HEK293 (cell line): ENCODE data around the gene CDK19.

Source experiments
- CTCF ChIA-PET: fragments of 350-600 bp; formaldehyde crosslinking; extraction: SDS; loops from one replicate; lab custom pipeline; 2021; ENCODE audit warnings: antibody characterized with exemption; lab: Yijun Ruan, JAX
- POLR2A ChIA-PET: fragments of 300-600 bp; formaldehyde crosslinking; extraction: SDS; loops from one replicate; lab custom pipeline; 2020; ENCODE audit warnings: antibody characterized with exemption, inconsistent platforms; lab: Yijun Ruan, JAX
- H3K27ac ChIP-seq: fragments of 200-500 bp; sonication (Bioruptor generic); 2 replicates; pipeline ENCODE4 v1.5.1; 2014; ENCODE audit warnings: low read depth, low read length, control low read depth, inconsistent platforms; ENCODE audit errors: extremely low read depth
- H3K36me3 ChIP-seq, 2 experiments: fragments of 200-500 bp in 1 of 2; sonication (Bioruptor generic) in 1 of 2; 1 replicate in 1 of 2; 2 replicates in 1 of 2; pipeline ENCODE4 v1.5.1; 2014 to 2017; ENCODE audit warnings: inconsistent platforms in 2 of 2, low read length in 2 of 2; ENCODE audit not compliant: control insufficient read depth in 2 of 2, insufficient read depth in 1 of 2
- H3K4me1 ChIP-seq: fragments of 200-500 bp; sonication (Bioruptor generic); 2 replicates; pipeline ENCODE4 v1.5.1; 2014; ENCODE audit warnings: mild to moderate bottlenecking, low read length, inconsistent platforms; ENCODE audit not compliant: control insufficient read depth, insufficient read depth
- H3K4me3 ChIP-seq: 2 replicates; pipeline ENCODE4 v1.5.1; 2011; ENCODE audit warnings: low read depth, mild to moderate bottlenecking, control low read depth, low read length, moderate library complexity
- H3K9me3 ChIP-seq: fragments of 200-500 bp; sonication (Bioruptor generic); 2 replicates; pipeline ENCODE4 v1.5.1; 2014; ENCODE audit warnings: low read depth, low read length, inconsistent platforms; ENCODE audit not compliant: control insufficient read depth, insufficient read depth
- GFI1B ChIP-seq: fragments of 450-650 bp; formaldehyde crosslinking; IDR thresholded peaks from 2 replicates; pipeline ENCODE4 v1.5.1; 2016; ENCODE audit warnings: missing biosample characterization, missing genetic modification characterization
- GLI2 ChIP-seq: fragments of 450-650 bp; formaldehyde crosslinking; IDR thresholded peaks from 2 replicates; pipeline ENCODE4; 2017; ENCODE audit warnings: missing biosample characterization, missing genetic modification characterization, low read depth, borderline replicate concordance
- GLIS2 ChIP-seq: fragments of 450-650 bp; formaldehyde crosslinking; IDR thresholded peaks from 2 replicates; pipeline ENCODE4 v1.5.1; 2016; ENCODE audit warnings: missing biosample characterization, missing genetic modification characterization
- KLF8 ChIP-seq: fragments of 450-650 bp; formaldehyde crosslinking; IDR thresholded peaks from 2 replicates; pipeline ENCODE4 v1.5.1; 2016; ENCODE audit warnings: missing biosample characterization, missing genetic modification characterization
- PRDM1 ChIP-seq: fragments of 450-650 bp; formaldehyde crosslinking; IDR thresholded peaks from 2 replicates; pipeline ENCODE4; 2016; ENCODE audit warnings: missing biosample characterization, missing genetic modification characterization
- TCF7L2 ChIP-seq: IDR thresholded peaks from 2 replicates; pipeline ENCODE4 v1.6.1; 2011; ENCODE audit warnings: low read depth, mild to moderate bottlenecking, inconsistent platforms, low read length, moderate library complexity, borderline replicate concordance
- ZBTB17 ChIP-seq: fragments of 450-650 bp; formaldehyde crosslinking; IDR thresholded peaks from 2 replicates; pipeline ENCODE4 v1.5.1; 2016; ENCODE audit warnings: missing biosample characterization, missing genetic modification characterization
- ZBTB20 ChIP-seq: fragments of 450-650 bp; formaldehyde crosslinking; IDR thresholded peaks from 2 replicates; pipeline ENCODE4 v1.5.1; 2016; ENCODE audit warnings: missing biosample characterization, missing genetic modification characterization
- ZNF121 ChIP-seq: fragments of 450-650 bp; formaldehyde crosslinking; IDR thresholded peaks from 2 replicates; pipeline ENCODE4 v1.5.1; 2016; ENCODE audit warnings: missing biosample characterization, missing genetic modification characterization
- ZNF140 ChIP-seq: fragments of 450-650 bp; formaldehyde crosslinking; IDR thresholded peaks from 2 replicates; pipeline ENCODE4 v1.5.1; 2016; ENCODE audit warnings: missing biosample characterization, missing genetic modification characterization
- ZNF2 ChIP-seq: fragments of 450-650 bp; formaldehyde crosslinking; IDR thresholded peaks from 2 replicates; pipeline ENCODE4 v1.5.1; 2016; ENCODE audit warnings: missing biosample characterization, missing genetic modification characterization
- ZNF311 ChIP-seq: fragments of 450-650 bp; formaldehyde crosslinking; IDR thresholded peaks from 2 replicates; pipeline ENCODE4 v1.5.1; 2017; ENCODE audit warnings: missing biosample characterization, missing genetic modification characterization, borderline replicate concordance
- ZNF335 ChIP-seq: fragments of 450-650 bp; formaldehyde crosslinking; conservative IDR thresholded peaks from 2 replicates; pipeline ENCODE4 v1.5.1; 2016; ENCODE audit warnings: missing biosample characterization, missing genetic modification characterization
- ZNF366 ChIP-seq: fragments of 450-650 bp; formaldehyde crosslinking; conservative IDR thresholded peaks from 2 replicates; pipeline ENCODE4 v1.5.1; 2016; ENCODE audit warnings: missing biosample characterization, missing genetic modification characterization
- ZNF548 ChIP-seq: fragments of 450-650 bp; formaldehyde crosslinking; IDR thresholded peaks from 2 replicates; pipeline ENCODE4 v1.5.1; 2016; ENCODE audit warnings: missing biosample characterization, missing genetic modification characterization
- ZNF600 ChIP-seq: fragments of 450-650 bp; formaldehyde crosslinking; IDR thresholded peaks from 2 replicates; pipeline ENCODE4 v1.5.1; 2016; ENCODE audit warnings: missing biosample characterization, missing genetic modification characterization
- ZNF777 ChIP-seq: fragments of 450-650 bp; formaldehyde crosslinking; IDR thresholded peaks from 2 replicates; pipeline ENCODE4 v1.5.1; 2017; ENCODE audit warnings: missing biosample characterization, missing genetic modification characterization, borderline replicate concordance
- ZNF791 ChIP-seq: fragments of 450-650 bp; formaldehyde crosslinking; IDR thresholded peaks from 2 replicates; pipeline ENCODE4 v1.5.1; 2016; ENCODE audit warnings: missing biosample characterization, missing genetic modification characterization
- ZNF843 ChIP-seq: fragments of 450-650 bp; formaldehyde crosslinking; IDR thresholded peaks from 2 replicates; pipeline ENCODE4 v1.5.1; 2016; ENCODE audit warnings: missing biosample characterization, missing genetic modification characterization
- ZXDB ChIP-seq: fragments of 450-650 bp; formaldehyde crosslinking; IDR thresholded peaks from 2 replicates; pipeline ENCODE4 v1.5.1; 2016; ENCODE audit warnings: missing biosample characterization, missing genetic modification characterization
- TF ChIP-seq, protein P1 (sequence below): fragments of 450-650 bp; formaldehyde crosslinking; IDR thresholded peaks from 2 replicates; pipeline ENCODE4 v1.5.1; 2016; ENCODE audit warnings: missing biosample characterization, missing genetic modification characterization
- TF ChIP-seq, protein P2 (sequence below): fragments of 450-650 bp; formaldehyde crosslinking; IDR thresholded peaks from 2 replicates; pipeline ENCODE4 v1.5.1; 2016; ENCODE audit warnings: missing biosample characterization, missing genetic modification characterization
- TF ChIP-seq, protein P3 (sequence below): fragments of 450-650 bp; formaldehyde crosslinking; IDR thresholded peaks from 2 replicates; pipeline ENCODE4 v1.5.1; 2016; ENCODE audit warnings: missing biosample characterization, missing genetic modification characterization

The CDK19 gene

DNA sequence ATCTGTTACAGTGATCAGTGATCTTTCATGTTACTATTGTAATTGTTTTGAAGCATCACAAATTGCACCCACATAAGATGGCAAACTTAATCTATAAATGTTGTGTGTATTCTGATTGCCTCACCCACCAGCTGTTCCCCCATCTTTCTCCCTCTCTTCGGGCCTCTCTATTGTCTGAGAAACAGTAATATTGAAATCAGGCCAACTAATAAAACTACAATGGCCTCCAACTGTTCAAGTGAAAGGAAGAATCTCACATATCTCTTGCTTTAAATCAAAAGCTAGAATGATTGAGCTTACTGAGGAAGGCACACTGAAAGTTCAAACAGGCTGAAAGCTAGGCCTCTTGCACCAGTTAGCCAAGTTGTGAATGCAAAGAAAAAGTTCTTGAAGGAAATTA, 141.2 kb downstream of the CDK19 start (continued):
- no peak for TF ChIP-seq GFI1B (tag by site-specific recombination)
- TF ChIP-seq ZNF843 (tag by site-specific recombination) = no peak

DNA sequence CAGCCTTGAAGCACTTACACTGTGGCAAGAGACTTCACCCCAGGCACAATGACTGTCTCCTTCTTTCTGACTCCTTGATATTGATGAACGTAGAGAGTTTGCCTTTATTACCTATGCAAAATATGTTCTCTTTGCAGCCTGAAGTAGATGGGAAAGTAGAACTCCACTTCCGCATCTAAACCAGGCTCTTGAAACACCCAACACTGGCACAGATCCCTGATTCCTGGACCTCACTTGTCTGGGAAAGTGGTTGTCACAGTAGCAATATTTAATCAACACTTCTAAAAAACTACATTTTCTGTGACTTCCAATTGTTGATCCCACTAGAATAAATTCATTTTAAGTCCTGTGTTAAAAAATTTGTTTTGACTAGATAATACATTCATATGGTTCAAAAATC, 143.1 kb downstream of the CDK19 start:
- no peak overlapping the region for H3K4me3 ChIP-seq
- peaks cover 5% of the 10 kb centered on the region; the same call in 1 of the 2 replicates for H3K4me1 ChIP-seq
- ChIA-PET CTCF (interaction anchor here (2.3 kb wide), 1 partner anchor 10 kb away, joined by 21 read pairs; no protein-coding TSS in a partner anchor), POLR2A (no interaction called here)
- H3K27ac ChIP-seq = no peak overlapping the region
- H3K36me3 ChIP-seq = no peaks in the 10 kb centered on the region; a peak in 1 of 3 replicates
- no peaks in the 10 kb centered on the region for H3K9me3 ChIP-seq
- no peak for TF ChIP-seq ZXDB (tag by site-specific recombination)
- TF ChIP-seq, protein P1, sequence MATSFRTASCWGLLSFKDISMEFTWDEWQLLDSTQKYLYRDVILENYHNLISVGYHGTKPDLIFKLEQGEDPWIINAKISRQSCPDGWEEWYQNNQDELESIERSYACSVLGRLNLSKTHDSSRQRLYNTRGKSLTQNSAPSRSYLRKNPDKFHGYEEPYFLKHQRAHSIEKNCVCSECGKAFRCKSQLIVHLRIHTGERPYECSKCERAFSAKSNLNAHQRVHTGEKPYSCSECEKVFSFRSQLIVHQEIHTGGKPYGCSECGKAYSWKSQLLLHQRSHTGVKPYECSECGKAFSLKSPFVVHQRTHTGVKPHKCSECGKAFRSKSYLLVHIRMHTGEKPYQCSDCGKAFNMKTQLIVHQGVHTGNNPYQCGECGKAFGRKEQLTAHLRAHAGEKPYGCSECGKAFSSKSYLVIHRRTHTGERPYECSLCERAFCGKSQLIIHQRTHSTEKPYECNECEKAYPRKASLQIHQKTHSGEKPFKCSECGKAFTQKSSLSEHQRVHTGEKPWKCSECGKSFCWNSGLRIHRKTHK (tag by site-specific recombination) = no peak
- no peak for TF ChIP-seq ZNF777 (tag by site-specific recombination)
- TF ChIP-seq ZNF335 = no peak
- TF ChIP-seq ZNF791 (tag by site-specific recombination) = no peak
- TF ChIP-seq GFI1B (tag by site-specific recombination) = no peak
- no peak for TF ChIP-seq GLI2
- no peak for TF ChIP-seq TCF7L2
- no peak for TF ChIP-seq ZNF600 (tag by site-specific recombination)
- TF ChIP-seq ZNF2 (tag by site-specific recombination) = no peak
- TF ChIP-seq, protein P2, sequence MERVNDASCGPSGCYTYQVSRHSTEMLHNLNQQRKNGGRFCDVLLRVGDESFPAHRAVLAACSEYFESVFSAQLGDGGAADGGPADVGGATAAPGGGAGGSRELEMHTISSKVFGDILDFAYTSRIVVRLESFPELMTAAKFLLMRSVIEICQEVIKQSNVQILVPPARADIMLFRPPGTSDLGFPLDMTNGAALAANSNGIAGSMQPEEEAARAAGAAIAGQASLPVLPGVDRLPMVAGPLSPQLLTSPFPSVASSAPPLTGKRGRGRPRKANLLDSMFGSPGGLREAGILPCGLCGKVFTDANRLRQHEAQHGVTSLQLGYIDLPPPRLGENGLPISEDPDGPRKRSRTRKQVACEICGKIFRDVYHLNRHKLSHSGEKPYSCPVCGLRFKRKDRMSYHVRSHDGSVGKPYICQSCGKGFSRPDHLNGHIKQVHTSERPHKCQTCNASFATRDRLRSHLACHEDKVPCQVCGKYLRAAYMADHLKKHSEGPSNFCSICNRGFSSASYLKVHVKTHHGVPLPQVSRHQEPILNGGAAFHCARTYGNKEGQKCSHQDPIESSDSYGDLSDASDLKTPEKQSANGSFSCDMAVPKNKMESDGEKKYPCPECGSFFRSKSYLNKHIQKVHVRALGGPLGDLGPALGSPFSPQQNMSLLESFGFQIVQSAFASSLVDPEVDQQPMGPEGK = no peak
- no peak for TF ChIP-seq ZNF121 (tag by site-specific recombination)
- no peak for TF ChIP-seq ZNF366 (tag by site-specific recombination)
- no peak for TF ChIP-seq PRDM1 (tag by site-specific recombination)
- TF ChIP-seq ZNF311 (tag by site-specific recombination) = no peak
- no peak for TF ChIP-seq KLF8

DNA sequence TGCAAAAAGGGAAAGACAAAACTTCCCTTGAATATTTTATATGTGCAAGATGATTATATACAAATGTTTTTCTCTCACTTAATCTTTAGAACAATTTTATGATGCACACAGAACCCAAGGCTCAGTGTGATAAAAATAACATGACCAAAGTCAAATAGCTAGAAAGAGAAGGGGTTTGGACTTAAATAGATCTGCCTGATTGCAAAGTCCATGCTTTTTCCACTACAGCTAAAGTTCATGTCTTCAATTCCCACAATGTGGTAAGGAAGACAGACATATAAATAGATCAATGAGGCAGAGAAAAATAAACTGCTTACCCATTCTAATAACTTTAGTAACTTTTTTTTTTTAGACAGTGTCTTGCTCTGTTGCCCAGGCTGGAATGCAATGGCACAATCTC, 143.8 kb downstream of the CDK19 start:
- ChIA-PET POLR2A (no interaction called here), CTCF (interaction anchor here (0.6 to 2.3 kb wide), 4 partner anchors 8 to 249 kb away, joined by 3 to 21 read pairs (median 4); no protein-coding TSS in a partner anchor)

DNA sequence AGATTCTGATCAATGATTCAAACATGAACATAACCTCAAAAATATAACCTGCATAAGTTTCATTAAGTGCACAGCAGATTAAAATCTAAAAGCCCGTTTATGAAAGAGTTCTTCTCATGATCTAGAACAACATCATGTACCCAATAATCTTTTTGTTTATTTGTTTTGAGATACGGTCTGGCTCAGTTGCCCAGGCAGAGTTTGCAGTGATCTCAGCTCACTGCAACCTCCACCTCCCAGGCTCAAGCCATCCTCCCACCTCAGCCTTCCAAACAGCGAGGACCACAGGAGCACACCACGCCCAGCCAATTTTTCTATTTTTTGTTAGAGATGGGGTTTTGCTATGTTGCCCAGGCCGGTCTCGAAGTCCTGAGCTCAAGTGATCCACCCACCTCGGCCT, 149.7 kb downstream of the CDK19 start:
- Histone ChIP-seq H3K4me3 (no peak overlapping the region), H3K9me3 (no peaks in the 10 kb centered on the region), H3K36me3 (no peaks in the 10 kb centered on the region; a peak in 1 of 3 replicates), H3K4me1 (no peaks in the 10 kb centered on the region), H3K27ac (no peak overlapping the region)
- POLR2A ChIA-PET = no interaction called here
- TF ChIP-seq GLIS2 (tag by site-specific recombination) (no peak), ZNF140 (tag by site-specific recombination) (no peak), PRDM1 (tag by site-specific recombination) (no peak), ZBTB20 (no peak), ZNF548 (no peak)
- TF ChIP-seq, protein P3, sequence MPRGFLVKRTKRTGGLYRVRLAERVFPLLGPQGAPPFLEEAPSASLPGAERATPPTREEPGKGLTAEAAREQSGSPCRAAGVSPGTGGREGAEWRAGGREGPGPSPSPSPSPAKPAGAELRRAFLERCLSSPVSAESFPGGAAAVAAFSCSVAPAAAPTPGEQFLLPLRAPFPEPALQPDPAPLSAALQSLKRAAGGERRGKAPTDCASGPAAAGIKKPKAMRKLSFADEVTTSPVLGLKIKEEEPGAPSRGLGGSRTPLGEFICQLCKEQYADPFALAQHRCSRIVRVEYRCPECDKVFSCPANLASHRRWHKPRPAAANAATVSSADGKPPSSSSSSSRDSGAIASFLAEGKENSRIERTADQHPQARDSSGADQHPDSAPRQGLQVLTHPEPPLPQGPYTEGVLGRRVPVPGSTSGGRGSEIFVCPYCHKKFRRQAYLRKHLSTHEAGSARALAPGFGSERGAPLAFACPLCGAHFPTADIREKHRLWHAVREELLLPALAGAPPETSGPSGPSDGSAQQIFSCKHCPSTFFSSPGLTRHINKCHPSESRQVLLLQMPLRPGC (tag by site-specific recombination) = no peak
- CTCF ChIA-PET = interaction anchor here (0.6 to 1.1 kb wide), 3 partner anchors 17 to 966 kb away, joined by 3 to 4 read pairs (median 3); no protein-coding TSS in a partner anchor

More for the DNA sequence above, 143.8 kb downstream of the CDK19 start:
- H3K9me3 ChIP-seq = no peaks in the 10 kb centered on the region
- H3K4me3 ChIP-seq = no peak overlapping the region
- H3K4me1 ChIP-seq = peaks cover 5% of the 10 kb centered on the region; the same call in 1 of the 2 replicates
- H3K27ac ChIP-seq = no peak overlapping the region
- TF ChIP-seq ZNF121 (tag by site-specific recombination) (0 out of 2 replicates have a peak, but pooled peaks have one; percentile 14), ZBTB17 (tag by site-specific recombination) (no peak)
- H3K36me3 ChIP-seq = no peaks in the 10 kb centered on the region; a peak in 1 of 3 replicates
